GM06990 (cell line): ENCODE results near the gene MARK3.

Experiments
- DNase-seq: peaks from one replicate; pipeline ENCODE4 v3.0.0-alpha.2; 2011; ENCODE audit not compliant: insufficient read length; ENCODE audit errors: extremely low read depth
- H3K27me3 ChIP-seq: replicated peaks from 2 replicates; pipeline ENCODE4 v1.6.0; 2011; ENCODE audit warnings: low read length; ENCODE audit not compliant: control insufficient read depth, insufficient read depth
- H3K36me3 ChIP-seq: 2 replicates; pipeline ENCODE4 v1.5.1; 2011; ENCODE audit warnings: low read length; ENCODE audit not compliant: control insufficient read depth, insufficient read depth
- H3K4me3 ChIP-seq: replicated peaks from 2 replicates; pipeline ENCODE4 v1.5.1; 2011; ENCODE audit warnings: low read depth, mild to moderate bottlenecking, control low read depth, low read length
- CTCF ChIP-seq: IDR thresholded peaks from 2 replicates; pipeline ENCODE4 v1.5.1; 2011; ENCODE audit warnings: low read length, control low read depth, mild to moderate bottlenecking, inconsistent platforms; ENCODE audit not compliant: insufficient read depth, poor library complexity, severe bottlenecking

Gene MARK3

DNA sequence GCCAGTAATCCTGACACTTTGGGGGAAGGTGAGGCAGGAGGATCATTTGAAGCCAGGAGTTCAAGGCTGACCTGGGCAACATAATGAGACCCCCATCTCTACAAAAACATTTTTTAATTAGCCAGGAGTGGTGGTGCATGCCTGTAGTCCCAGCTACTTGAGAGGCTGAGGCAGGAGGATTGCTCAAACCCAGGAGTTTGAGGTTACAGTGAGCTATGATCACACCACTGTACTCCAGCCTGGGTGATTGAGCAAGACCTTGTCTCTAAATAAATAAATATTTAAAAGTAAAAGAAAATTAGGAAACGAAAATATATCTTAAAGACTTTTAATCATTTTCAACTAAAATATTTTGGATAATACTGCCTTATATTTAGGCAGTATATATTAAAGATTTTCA is 111.6 kb downstream of the MARK3 start:
- DNase-seq = no peak
- peaks cover 18% of the 10 kb centered on the region for H3K36me3 ChIP-seq
- H3K4me3 ChIP-seq = no peak overlapping the region
- H3K27me3 ChIP-seq = no peaks in the 10 kb centered on the region
- no peak for TF ChIP-seq CTCF

- no peak for TF ChIP-seq CTCF
- peaks cover 25% of the 10 kb centered on the region for H3K36me3 ChIP-seq
- no peak overlapping the region for H3K4me3 ChIP-seq
- DNase-seq = no peak
- no peaks in the 10 kb centered on the region for H3K27me3 ChIP-seq
Measured at GRCh38 chr14:103499709-103500108, 114.5 kb downstream of the MARK3 start.

GRCh38 chr14:103500148-103500990 is 115.2 kb downstream of the MARK3 start:
- TF ChIP-seq CTCF = peak; percentile 98
- H3K36me3 ChIP-seq = peaks cover 31% of the 10 kb centered on the region
- DNase-seq = no peak

GRCh38 chr14:103501041-103501870 is 116.0 kb downstream of the MARK3 start:
- Histone ChIP-seq H3K27me3 (no peaks in the 10 kb centered on the region), H3K4me3 (no peak overlapping the region), H3K36me3 (peaks cover 33% of the 10 kb centered on the region)
- DNase-seq = no peak
- TF ChIP-seq CTCF = no peak

More at GRCh38 chr14:103500148-103500990, 115.2 kb downstream of the MARK3 start:
- Histone ChIP-seq H3K4me3 (no peak overlapping the region), H3K27me3 (no peaks in the 10 kb centered on the region)

DNA sequence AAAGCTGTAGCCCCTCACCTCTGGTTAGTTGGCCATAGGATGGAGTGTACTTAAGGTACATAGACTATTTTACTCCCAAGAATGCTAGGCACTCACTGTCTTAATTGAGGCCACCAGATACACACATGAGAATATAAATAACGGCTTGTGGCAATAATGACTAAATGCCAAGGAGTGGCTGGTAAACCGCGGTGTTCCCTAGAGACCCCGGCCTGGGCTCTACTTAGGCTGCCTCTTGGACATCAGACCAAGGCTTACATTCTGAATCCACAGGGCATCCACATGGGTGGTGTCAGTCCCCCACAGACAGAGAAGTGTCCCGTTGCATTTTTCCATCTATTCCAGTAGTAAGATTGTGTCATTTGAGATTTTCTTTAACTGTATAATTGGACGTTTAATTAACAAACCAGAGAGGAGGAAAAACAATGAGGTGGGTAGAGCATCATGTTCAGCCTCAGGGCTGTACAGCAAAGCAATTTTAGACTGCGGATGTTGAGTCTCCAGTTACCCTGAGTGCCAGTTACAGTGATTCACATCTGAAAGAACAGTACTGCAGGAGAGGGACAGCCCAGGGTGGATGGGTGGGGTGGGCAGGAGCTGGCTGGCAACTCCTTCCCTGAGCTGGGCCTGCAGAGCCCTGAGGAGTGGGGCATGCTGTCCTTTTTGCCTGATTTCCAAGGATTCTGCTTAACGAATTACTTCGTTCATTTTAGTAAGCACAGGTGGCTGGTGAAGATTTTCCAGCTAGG is 116.9 kb downstream of the MARK3 start:
- no peaks in the 10 kb centered on the region for H3K27me3 ChIP-seq
- DNase-seq = no peak
- no peak for TF ChIP-seq CTCF
- H3K4me3 ChIP-seq = no peak overlapping the region
- H3K36me3 ChIP-seq = peaks cover 33% of the 10 kb centered on the region
